ENCODE measurements around the gene STX11.

The STX11 gene

DNA sequence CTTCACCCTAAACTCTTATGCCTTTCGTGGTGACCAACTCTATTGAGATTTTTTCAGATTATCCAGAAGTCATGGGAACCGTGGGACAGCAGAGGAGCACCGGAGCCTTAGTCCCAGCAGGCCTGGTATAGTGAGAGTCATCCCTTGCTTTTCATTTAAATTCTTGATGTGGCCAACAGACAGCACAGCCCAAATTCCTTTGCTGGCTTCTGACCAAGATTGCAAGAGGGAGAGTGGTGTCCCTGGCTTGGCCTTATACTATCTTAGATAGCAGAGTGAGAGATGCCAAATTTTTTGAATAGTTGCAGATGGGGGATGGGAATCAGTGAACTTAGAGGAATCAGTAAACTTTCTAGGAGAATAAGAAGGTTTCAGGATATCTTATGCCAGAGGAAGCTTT lies 7.8 kb downstream of the STX11 start:
- ChIA-PET POLR2A (no interaction called here), CTCF (no interaction called here)
- TF ChIP-seq TARDBP (IDR thresholded peaks at IDR 0.05) (no peak), CTBP1 (IDR thresholded peaks at IDR 0.05; ENCODE audit: borderline replicate concordance) (no peak), LEF1 (IDR thresholded peaks at IDR 0.05; ENCODE audit: borderline replicate concordance) (no peak), ZNF384 (IDR thresholded peaks at IDR 0.05) (no peak), FOXA1 (IDR thresholded peaks at IDR 0.05) (no peak), ARNT (IDR thresholded peaks at IDR 0.05) (no peak), BHLHE40 (IDR thresholded peaks at IDR 0.05; ENCODE audit: borderline replicate concordance) (no peak), SP1 (IDR thresholded peaks at IDR 0.05) (no peak), L3MBTL2 (conservative IDR thresholded peaks at IDR 0.05) (no peak), FOXM1 (IDR thresholded peaks at IDR 0.05; ENCODE audit: borderline replicate concordance) (no peak), FOXK2 (IDR thresholded peaks at IDR 0.05) (no peak), SUZ12 (IDR thresholded peaks at IDR 0.05) (no peak), NFRKB (IDR thresholded peaks at IDR 0.05) (no peak), HDGF (IDR thresholded peaks at IDR 0.05; ENCODE audit: borderline replicate concordance) (no peak), ELF4 (IDR thresholded peaks at IDR 0.05) (no peak)
- TF ChIP-seq, protein P1, sequence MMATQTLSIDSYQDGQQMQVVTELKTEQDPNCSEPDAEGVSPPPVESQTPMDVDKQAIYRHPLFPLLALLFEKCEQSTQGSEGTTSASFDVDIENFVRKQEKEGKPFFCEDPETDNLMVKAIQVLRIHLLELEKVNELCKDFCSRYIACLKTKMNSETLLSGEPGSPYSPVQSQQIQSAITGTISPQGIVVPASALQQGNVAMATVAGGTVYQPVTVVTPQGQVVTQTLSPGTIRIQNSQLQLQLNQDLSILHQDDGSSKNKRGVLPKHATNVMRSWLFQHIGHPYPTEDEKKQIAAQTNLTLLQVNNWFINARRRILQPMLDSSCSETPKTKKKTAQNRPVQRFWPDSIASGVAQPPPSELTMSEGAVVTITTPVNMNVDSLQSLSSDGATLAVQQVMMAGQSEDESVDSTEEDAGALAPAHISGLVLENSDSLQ (IDR thresholded peaks at IDR 0.05), result no peak
- DNase-seq (ENCODE audit: extremely low spot score), result no peak

DNA sequence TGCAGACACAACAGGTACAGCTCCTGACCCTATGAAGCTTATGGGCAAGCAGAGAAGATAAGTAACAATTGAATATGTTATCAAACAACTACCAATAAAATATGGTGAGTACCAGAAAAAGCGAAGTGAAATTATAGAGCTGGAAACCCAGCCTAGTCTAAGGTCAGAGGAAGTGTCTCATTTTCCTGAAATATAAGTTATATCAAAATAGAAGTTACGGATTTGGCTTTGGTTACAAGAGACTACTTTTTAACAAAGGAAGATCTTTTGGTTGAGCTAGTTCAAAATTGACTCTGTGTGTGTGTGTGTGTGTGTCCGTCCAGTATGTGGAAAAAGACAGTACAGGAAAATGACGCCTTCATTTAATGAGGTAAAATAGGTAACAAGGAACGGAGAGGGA lies 8.9 kb downstream of the STX11 start:
- no peak for DNase-seq (ENCODE audit: extremely low spot score)
- TF ChIP-seq SP1 (IDR thresholded peaks at IDR 0.05) (no peak), L3MBTL2 (conservative IDR thresholded peaks at IDR 0.05) (no peak), BHLHE40 (IDR thresholded peaks at IDR 0.05; ENCODE audit: borderline replicate concordance) (no peak), FOXA1 (IDR thresholded peaks at IDR 0.05) (no peak), HDGF (IDR thresholded peaks at IDR 0.05; ENCODE audit: borderline replicate concordance) (no peak), FOXM1 (IDR thresholded peaks at IDR 0.05; ENCODE audit: borderline replicate concordance) (no peak), CTBP1 (IDR thresholded peaks at IDR 0.05; ENCODE audit: borderline replicate concordance) (no peak), LEF1 (IDR thresholded peaks at IDR 0.05; ENCODE audit: borderline replicate concordance) (no peak), SUZ12 (IDR thresholded peaks at IDR 0.05) (no peak), NFRKB (IDR thresholded peaks at IDR 0.05) (no peak), TARDBP (IDR thresholded peaks at IDR 0.05) (no peak), ZNF384 (IDR thresholded peaks at IDR 0.05) (no peak), FOXK2 (IDR thresholded peaks at IDR 0.05) (no peak)
- TF ChIP-seq, protein P1 (IDR thresholded peaks at IDR 0.05), result no peak
- ChIA-PET POLR2A (no interaction called here), CTCF (no interaction called here)

DNA sequence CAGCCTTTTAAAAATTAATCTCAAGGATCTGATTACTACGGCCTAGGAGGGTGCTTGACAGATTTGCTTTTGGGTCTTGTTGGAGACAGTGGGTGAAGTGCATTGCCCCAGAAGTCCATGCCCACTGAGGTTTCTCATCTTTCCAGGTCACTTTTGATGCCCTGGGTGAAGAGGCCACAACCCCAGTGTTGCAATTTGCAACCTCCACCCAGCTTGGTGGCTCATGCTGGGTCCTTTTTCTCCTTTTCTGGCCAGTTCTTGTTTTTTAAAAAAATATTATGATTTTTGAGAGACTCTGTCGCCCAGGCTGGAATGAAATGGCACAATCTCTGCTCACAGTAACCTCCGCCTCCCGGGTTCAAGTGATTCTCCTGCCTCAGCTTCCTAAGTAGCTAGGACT lies 9.4 kb downstream of the STX11 start:
- no peak for TF ChIP-seq LEF1 (IDR thresholded peaks at IDR 0.05; ENCODE audit: borderline replicate concordance)
- no peak for TF ChIP-seq BHLHE40 (IDR thresholded peaks at IDR 0.05; ENCODE audit: borderline replicate concordance)
- no peak for TF ChIP-seq FOXM1 (IDR thresholded peaks at IDR 0.05; ENCODE audit: borderline replicate concordance)
- TF ChIP-seq ZNF384 (IDR thresholded peaks at IDR 0.05), result no peak
- TF ChIP-seq FOXK2 (IDR thresholded peaks at IDR 0.05), result no peak
- no peak for TF ChIP-seq SUZ12 (IDR thresholded peaks at IDR 0.05)
- TF ChIP-seq TARDBP (IDR thresholded peaks at IDR 0.05), result no peak
- no peak for TF ChIP-seq SP1 (IDR thresholded peaks at IDR 0.05)
- no peak for TF ChIP-seq ARNT (IDR thresholded peaks at IDR 0.05)
- TF ChIP-seq, protein P1 (IDR thresholded peaks at IDR 0.05), result no peak
- no peak for TF ChIP-seq CTBP1 (IDR thresholded peaks at IDR 0.05; ENCODE audit: borderline replicate concordance)
- ChIA-PET CTCF (no interaction called here), POLR2A (no interaction called here)
- DNase-seq (ENCODE audit: extremely low spot score), result no peak

DNA sequence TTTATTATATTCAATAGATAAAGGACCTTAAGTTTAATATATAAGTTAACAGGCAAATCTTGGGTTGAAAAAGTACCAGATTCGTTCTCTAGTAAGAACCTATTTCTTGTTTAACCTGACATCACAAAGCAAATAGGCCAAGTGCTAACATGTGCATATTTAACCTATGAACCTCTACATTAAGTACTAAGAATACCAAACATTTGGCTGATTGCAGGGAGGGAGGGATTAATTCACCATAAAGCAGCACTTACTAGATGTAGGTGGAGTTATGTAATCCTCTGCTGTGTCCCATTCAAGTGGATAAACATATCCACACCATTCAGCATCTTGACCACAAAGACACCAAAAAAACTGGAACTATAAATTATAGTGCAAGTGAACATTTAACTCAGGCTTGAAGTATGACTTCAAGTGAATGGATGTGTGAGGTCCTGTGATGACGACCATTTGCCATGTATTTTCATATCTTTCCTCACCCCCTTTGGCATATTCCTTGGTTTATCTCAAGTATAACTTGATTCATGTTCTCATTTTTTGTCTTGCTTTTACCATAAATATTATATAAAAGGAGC lies 10.2 kb downstream of the STX11 start:
- ChIA-PET CTCF (no interaction called here), POLR2A (no interaction called here)
- TF ChIP-seq NFRKB (IDR thresholded peaks at IDR 0.05) (no peak), ELF4 (IDR thresholded peaks at IDR 0.05) (no peak), HDGF (IDR thresholded peaks at IDR 0.05; ENCODE audit: borderline replicate concordance) (no peak), ARNT (IDR thresholded peaks at IDR 0.05) (no peak), LEF1 (IDR thresholded peaks at IDR 0.05; ENCODE audit: borderline replicate concordance) (no peak), L3MBTL2 (conservative IDR thresholded peaks at IDR 0.05) (no peak), FOXK2 (IDR thresholded peaks at IDR 0.05) (no peak), TARDBP (IDR thresholded peaks at IDR 0.05) (no peak), CTBP1 (IDR thresholded peaks at IDR 0.05; ENCODE audit: borderline replicate concordance) (no peak), ZNF384 (IDR thresholded peaks at IDR 0.05) (no peak)
- TF ChIP-seq, protein P1 (IDR thresholded peaks at IDR 0.05), result no peak
- DNase-seq (ENCODE audit: extremely low spot score), result no peak

DNA sequence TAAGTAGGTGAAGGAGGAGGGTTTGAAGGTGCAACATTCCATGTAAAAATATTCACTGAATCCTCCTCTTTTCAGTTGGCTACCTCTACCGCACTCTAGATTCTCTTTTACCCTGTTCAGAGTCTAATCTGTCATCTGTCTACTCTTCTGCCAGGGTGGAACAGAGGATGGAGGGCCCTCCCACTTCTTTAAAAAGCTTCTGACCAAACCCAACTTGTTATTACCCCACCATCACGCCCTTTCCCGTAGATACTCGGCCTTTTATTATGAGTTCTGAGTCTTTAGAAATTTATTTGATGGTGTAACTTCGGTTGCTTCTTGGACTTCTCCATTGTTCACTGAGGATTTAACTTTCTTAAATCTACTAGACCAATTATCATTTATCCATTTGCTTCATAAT lies 11.7 kb downstream of the STX11 start:
- no peak for TF ChIP-seq HDGF (IDR thresholded peaks at IDR 0.05; ENCODE audit: borderline replicate concordance)
- no peak for TF ChIP-seq FOXM1 (IDR thresholded peaks at IDR 0.05; ENCODE audit: borderline replicate concordance)
- no peak for TF ChIP-seq ELF4 (IDR thresholded peaks at IDR 0.05)
- TF ChIP-seq SP1 (IDR thresholded peaks at IDR 0.05), result no peak
- TF ChIP-seq L3MBTL2 (conservative IDR thresholded peaks at IDR 0.05), result no peak
- TF ChIP-seq ARNT (IDR thresholded peaks at IDR 0.05), result no peak
- DNase-seq (ENCODE audit: extremely low spot score), result no peak
- ChIA-PET POLR2A (no interaction called here), CTCF (no interaction called here)

DNA sequence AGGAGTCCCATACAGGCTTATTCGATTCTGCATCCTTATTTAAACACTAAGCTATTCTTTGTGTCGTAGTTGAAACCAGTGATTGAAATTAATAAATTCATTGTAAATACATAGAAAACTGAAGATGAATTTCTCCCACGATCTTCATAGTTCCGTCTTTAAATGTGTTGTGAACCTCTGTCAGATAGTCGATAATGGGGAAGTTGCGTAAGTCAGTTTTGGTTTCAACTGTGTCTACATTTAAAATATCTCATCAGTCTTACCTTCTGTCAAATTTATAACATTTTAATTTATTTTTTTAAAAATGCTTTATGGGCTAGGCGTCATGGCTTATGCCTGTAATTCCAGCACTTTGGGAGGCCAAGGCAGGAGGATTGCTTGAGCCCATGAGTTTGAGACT lies 12.7 kb downstream of the STX11 start:
- ChIA-PET POLR2A (no interaction called here), CTCF (no interaction called here)
- no peak for TF ChIP-seq CTBP1 (IDR thresholded peaks at IDR 0.05; ENCODE audit: borderline replicate concordance)
- no peak for TF ChIP-seq SP1 (IDR thresholded peaks at IDR 0.05)
- no peak for TF ChIP-seq HDGF (IDR thresholded peaks at IDR 0.05; ENCODE audit: borderline replicate concordance)
- no peak for TF ChIP-seq FOXK2 (IDR thresholded peaks at IDR 0.05)
- no peak for TF ChIP-seq FOXM1 (IDR thresholded peaks at IDR 0.05; ENCODE audit: borderline replicate concordance)
- no peak for TF ChIP-seq BHLHE40 (IDR thresholded peaks at IDR 0.05; ENCODE audit: borderline replicate concordance)
- no peak for TF ChIP-seq TARDBP (IDR thresholded peaks at IDR 0.05)
- TF ChIP-seq ELF4 (IDR thresholded peaks at IDR 0.05), result no peak
- TF ChIP-seq NFRKB (IDR thresholded peaks at IDR 0.05), result no peak
- TF ChIP-seq, protein P1 (IDR thresholded peaks at IDR 0.05), result no peak
- no peak for TF ChIP-seq L3MBTL2 (conservative IDR thresholded peaks at IDR 0.05)
- TF ChIP-seq ZNF384 (IDR thresholded peaks at IDR 0.05), result no peak
- TF ChIP-seq LEF1 (IDR thresholded peaks at IDR 0.05; ENCODE audit: borderline replicate concordance), result no peak
- TF ChIP-seq FOXA1 (IDR thresholded peaks at IDR 0.05), result no peak
- no peak for TF ChIP-seq SUZ12 (IDR thresholded peaks at IDR 0.05)
- DNase-seq (ENCODE audit: extremely low spot score), result no peak

All from HEK293T (cell line).